Measurements from ENCODE around the gene ASAP3.
A peak's percentile ranks its signal among the peaks of the same experiment; 100 is the strongest.

ASAP3 gene

GRCh38 chr1:23475641-23476040 is 8.3 kb downstream of the ASAP3 start (continued):
- no peak for TF ChIP-seq GLI2 (tag by site-specific recombination; IDR thresholded peaks at IDR 0.05; ENCODE audit: borderline replicate concordance, low read depth)

DNA sequence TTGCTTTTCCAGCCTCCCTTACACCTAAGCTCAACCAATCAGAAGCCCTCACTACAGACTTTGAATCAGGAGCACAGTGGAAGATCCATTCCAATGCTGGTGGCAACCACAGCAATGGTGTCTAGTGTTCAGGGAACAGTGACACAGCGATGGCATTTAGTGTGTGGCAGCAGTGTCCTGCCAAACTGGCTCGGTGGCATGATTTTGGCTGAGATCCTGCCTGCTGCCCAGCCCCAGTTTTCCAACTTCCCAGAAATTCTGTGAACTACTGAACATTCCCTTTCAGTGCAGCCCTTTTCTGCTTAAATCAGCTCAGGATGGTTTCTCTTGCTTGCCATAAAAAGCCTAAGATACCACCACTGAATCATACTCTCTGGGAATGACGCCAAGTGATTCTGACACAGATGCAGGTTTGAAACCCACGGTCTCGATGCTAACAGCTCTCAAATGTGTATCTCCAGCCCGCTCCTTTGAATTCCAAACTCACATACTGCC is 8.8 kb downstream of the ASAP3 start:
- Histone ChIP-seq H3K27ac (ENCODE audit: extremely low read depth, low read depth, low read length) (no peak overlapping the region), H3K4me3 (ENCODE audit: low read depth, low read length) (no peak overlapping the region), H3K9me3 (ENCODE audit: control insufficient read depth, insufficient read depth, low read depth, low read length) (no peaks in the 10 kb centered on the region), H3K4me1 (ENCODE audit: control insufficient read depth, insufficient read depth, low read length) (0 out of 2 replicates have a peak, but pooled peaks cover 2% of the 10 kb centered on the region), H3K36me3 (ENCODE audit: control insufficient read depth in 2 of 2, insufficient read depth in 1 of 2, low read length in 2 of 2) (no peaks in the 10 kb centered on the region)
- ChIA-PET POLR2A (no interaction called here), CTCF (no interaction called here)
- TF ChIP-seq, protein P1, sequence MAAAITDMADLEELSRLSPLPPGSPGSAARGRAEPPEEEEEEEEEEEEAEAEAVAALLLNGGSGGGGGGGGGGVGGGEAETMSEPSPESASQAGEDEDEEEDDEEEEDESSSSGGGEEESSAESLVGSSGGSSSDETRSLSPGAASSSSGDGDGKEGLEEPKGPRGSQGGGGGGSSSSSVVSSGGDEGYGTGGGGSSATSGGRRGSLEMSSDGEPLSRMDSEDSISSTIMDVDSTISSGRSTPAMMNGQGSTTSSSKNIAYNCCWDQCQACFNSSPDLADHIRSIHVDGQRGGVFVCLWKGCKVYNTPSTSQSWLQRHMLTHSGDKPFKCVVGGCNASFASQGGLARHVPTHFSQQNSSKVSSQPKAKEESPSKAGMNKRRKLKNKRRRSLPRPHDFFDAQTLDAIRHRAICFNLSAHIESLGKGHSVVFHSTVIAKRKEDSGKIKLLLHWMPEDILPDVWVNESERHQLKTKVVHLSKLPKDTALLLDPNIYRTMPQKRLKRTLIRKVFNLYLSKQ (tag by site-specific recombination; IDR thresholded peaks at IDR 0.05; ENCODE audit: borderline replicate concordance) = no peak
- peak; percentile 46; the same call in 1 of the 2 replicates for TF ChIP-seq PRDM1 (tag by site-specific recombination; IDR thresholded peaks at IDR 0.05)

DNA sequence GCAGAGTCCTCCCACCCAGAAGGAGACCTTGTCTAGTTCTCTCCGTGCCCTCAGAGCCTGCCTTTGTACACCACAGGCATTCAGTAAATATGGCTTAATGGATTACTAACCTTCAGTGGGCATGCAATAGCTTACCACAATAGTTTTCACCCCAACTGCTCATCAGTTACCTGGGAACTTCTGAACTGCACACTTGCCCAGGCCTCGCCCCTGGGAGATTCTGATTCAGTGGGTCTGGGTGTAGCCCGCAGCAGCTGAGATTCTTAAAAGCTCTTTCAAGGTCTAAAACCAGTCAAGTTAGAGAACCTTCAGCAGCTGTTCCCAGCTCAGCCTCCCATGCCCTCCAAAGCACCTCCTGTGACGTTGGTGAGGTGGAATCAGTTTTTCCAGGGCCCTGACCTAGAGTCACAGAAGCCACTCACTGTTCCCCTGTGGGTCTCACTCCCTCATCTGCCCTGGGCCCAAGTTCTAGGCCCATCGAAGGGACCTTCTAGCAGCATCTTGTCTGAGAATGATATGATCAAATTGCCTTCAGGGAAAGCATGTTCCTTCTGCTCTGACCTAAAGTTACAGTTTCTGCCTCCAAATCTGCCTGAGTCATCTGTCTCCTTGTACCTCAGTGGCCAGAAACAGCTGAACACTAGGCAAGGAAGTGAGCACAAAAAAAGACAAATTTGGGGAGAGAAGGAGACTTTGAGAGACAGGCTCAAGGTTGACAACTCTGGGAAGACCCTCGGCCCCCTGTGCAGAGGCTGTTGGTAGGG is 10.8 kb downstream of the ASAP3 start:
- POLR2A ChIA-PET = no interaction called here
- TF ChIP-seq ZNF214 (tag by site-specific recombination; IDR thresholded peaks at IDR 0.05; ENCODE audit: borderline replicate concordance) (no peak), YY2 (tag by site-specific recombination; IDR thresholded peaks at IDR 0.05) (no peak), FEZF1 (tag by site-specific recombination; IDR thresholded peaks at IDR 0.05) (no peak), OSR2 (tag by site-specific recombination; IDR thresholded peaks at IDR 0.05) (no peak), ZNF121 (tag by site-specific recombination; IDR thresholded peaks at IDR 0.05) (no peak), KLF16 (tag by site-specific recombination; IDR thresholded peaks at IDR 0.05) (no peak), ZSCAN23 (tag by site-specific recombination; IDR thresholded peaks at IDR 0.05) (no peak)

GRCh38 chr1:23472351-23473036 is 11.5 kb downstream of the ASAP3 start:
- POLR2A ChIA-PET = no interaction called here

More for the DNA sequence above, 10.8 kb downstream of the ASAP3 start:
- Histone ChIP-seq H3K36me3 (ENCODE audit: control insufficient read depth in 2 of 2, insufficient read depth in 1 of 2, low read length in 2 of 2) (no peaks in the 10 kb centered on the region), H3K4me1 (ENCODE audit: control insufficient read depth, insufficient read depth, low read length) (no peaks in the 10 kb centered on the region), H3K27ac (ENCODE audit: extremely low read depth, low read depth, low read length) (no peak overlapping the region), H3K4me3 (ENCODE audit: low read depth, low read length) (no peak overlapping the region), H3K9me3 (ENCODE audit: control insufficient read depth, insufficient read depth, low read depth, low read length) (no peaks in the 10 kb centered on the region)
- CTCF ChIA-PET = interaction anchor here (0.5 kb wide), 1 partner anchor 193 kb away, joined by 3 read pairs; no protein-coding TSS in a partner anchor

More at GRCh38 chr1:23472351-23473036, 11.5 kb downstream of the ASAP3 start:
- Histone ChIP-seq H3K9me3 (ENCODE audit: control insufficient read depth, insufficient read depth, low read depth, low read length) (no peaks in the 10 kb centered on the region), H3K36me3 (ENCODE audit: control insufficient read depth in 2 of 2, insufficient read depth in 1 of 2, low read length in 2 of 2) (no peaks in the 10 kb centered on the region), H3K27ac (ENCODE audit: extremely low read depth, low read depth, low read length) (no peak overlapping the region), H3K4me3 (ENCODE audit: low read depth, low read length) (no peak overlapping the region), H3K4me1 (ENCODE audit: control insufficient read depth, insufficient read depth, low read length) (no peaks in the 10 kb centered on the region)
- CTCF ChIA-PET = interaction anchor here (0.5 kb wide), 1 partner anchor 193 kb away, joined by 3 read pairs; no protein-coding TSS in a partner anchor
- TF ChIP-seq ZBTB26 (tag by site-specific recombination; optimal IDR thresholded peaks at IDR 0.05) = no peak
- TF ChIP-seq PRDM1 (tag by site-specific recombination; IDR thresholded peaks at IDR 0.05) = 0 out of 2 replicates have a peak, but pooled peaks have one; percentile 14
- TF ChIP-seq, protein P2, sequence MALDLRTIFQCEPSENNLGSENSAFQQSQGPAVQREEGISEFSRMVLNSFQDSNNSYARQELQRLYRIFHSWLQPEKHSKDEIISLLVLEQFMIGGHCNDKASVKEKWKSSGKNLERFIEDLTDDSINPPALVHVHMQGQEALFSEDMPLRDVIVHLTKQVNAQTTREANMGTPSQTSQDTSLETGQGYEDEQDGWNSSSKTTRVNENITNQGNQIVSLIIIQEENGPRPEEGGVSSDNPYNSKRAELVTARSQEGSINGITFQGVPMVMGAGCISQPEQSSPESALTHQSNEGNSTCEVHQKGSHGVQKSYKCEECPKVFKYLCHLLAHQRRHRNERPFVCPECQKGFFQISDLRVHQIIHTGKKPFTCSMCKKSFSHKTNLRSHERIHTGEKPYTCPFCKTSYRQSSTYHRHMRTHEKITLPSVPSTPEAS (tag by site-specific recombination; IDR thresholded peaks at IDR 0.05) = no peak
- TF ChIP-seq SCRT2 (tag by site-specific recombination; IDR thresholded peaks at IDR 0.05) = peak; percentile 41; the same call in 1 of the 2 replicates
- peak; percentile 73; the same call in 1 of the 2 replicates for TF ChIP-seq ZNF768 (tag by site-specific recombination; IDR thresholded peaks at IDR 0.05)
